H1 (cell line): ENCODE measurements around the gene TMEM51. TPM values are rescaled to one million over a fixed set of nuclear protein-coding genes. Genes with fewer than 3 reads are reported as not detected.
A peak's percentile ranks its signal among the peaks of the same experiment; 100 is the strongest.

Experiments used
- ASH2L ChIP-seq: fragments of 200-600, 300-600 bp; sonication (generic); IDR thresholded peaks from one replicate; pipeline ENCODE4 v1.7.1; 2017; ENCODE audit warnings: low read length
- HDAC2 ChIP-seq, 2 experiments: fragments of 300-600 bp in 1 of 2; sonication (generic) in 1 of 2; IDR thresholded peaks; 2 replicates each; pipeline ENCODE4 v1.6.1; 2011 to 2012; ENCODE audit warnings: low read depth in 2 of 2, low read length in 2 of 2, mild to moderate bottlenecking in 2 of 2, moderate library complexity in 2 of 2, borderline replicate concordance in 1 of 2, inconsistent platforms in 1 of 2
- POLR2A ChIP-seq, 2 experiments: IDR thresholded peaks; 1 replicate in 1 of 2; 2 replicates in 1 of 2; pipeline ENCODE4 v1.6.1; 2011; ENCODE audit warnings: low read depth in 2 of 2, low read length in 2 of 2, mild to moderate bottlenecking in 2 of 2; ENCODE audit errors: control extremely low read depth in 1 of 2
- RXRA ChIP-seq: IDR thresholded peaks from 2 replicates; pipeline ENCODE4 v1.6.1; 2011; ENCODE audit warnings: low read depth, mild to moderate bottlenecking, low read length, moderate library complexity; ENCODE audit not compliant: insufficient read depth
- polyA plus RNA-seq, 7 experiments: library from polyadenylated mRNA; depleted of rRNA in 3 of 7; stranded (reverse) in 5 of 7; unstranded in 2 of 7; fragments of >200 nt in 5 of 7; fragments of 200-250 nt in 2 of 7; gene quantifications; 1 replicate in 5 of 7; 2 replicates in 1 of 7; 4 replicates in 1 of 7; pipeline versions ENCODE4 v1.2.1 to v1.2.3, GENCODE V29; 2011 to 2013; ENCODE audit warnings: missing spikeins in 2 of 7, mixed read lengths in 2 of 7
- total RNA-seq: library from RNA; stranded (reverse); fragmentation: NEBNext Ultra II Directional; extraction: Animal tissue kit (Norgen Biotek cat#: 25700); gene quantifications from 2 replicates; pipeline ENCODE4 v1.2.1, GENCODE V29; 2021

The TMEM51 gene
- total and polyA plus RNA-seq, 2 of the 8 experiments (the other 6 are each of a cell fraction or from before 2014, with no cell fraction given) = 9.9 to 10.7 TPM

GRCh38 chr1:15153842-15154479 is 414 bp downstream of the TMEM51 start (continued):
- no peak for TF ChIP-seq POLR2A (IDR thresholded peaks at IDR 0.05; ENCODE audit: control extremely low read depth in 1 of 2, low read depth in 2 of 2, low read length in 2 of 2)
- TF ChIP-seq ASH2L = peak; percentile 51
- no peak for TF ChIP-seq RXRA
- 0 out of 4 replicates have a peak, but pooled peaks of 1 of the 2 experiments have one; percentile 50 for TF ChIP-seq HDAC2 (IDR thresholded peaks at IDR 0.05; ENCODE audit: borderline replicate concordance in 1 of 2, low read depth in 2 of 2, low read length in 2 of 2)
